ENCODE measurements around the gene LAMTOR3. TPM values are rescaled to one million over a fixed set of nuclear protein-coding genes. Genes with fewer than 3 reads are reported as not detected.

Gene LAMTOR3
- total RNA-seq, result 32.8 and 37.6 TPM in 2 replicates

- peak; percentile 58 for DNase-seq (ENCODE audit: low read depth, low spot score)
Measured at GRCh38 chr4:99894161-99894997, at the start of gene LAMTOR3. Gene LAMTOR3, minus strand, starts transcription at chr4:99894427. Its CDS starts 464 bp downstream, at chr4:99893963.

DNA sequence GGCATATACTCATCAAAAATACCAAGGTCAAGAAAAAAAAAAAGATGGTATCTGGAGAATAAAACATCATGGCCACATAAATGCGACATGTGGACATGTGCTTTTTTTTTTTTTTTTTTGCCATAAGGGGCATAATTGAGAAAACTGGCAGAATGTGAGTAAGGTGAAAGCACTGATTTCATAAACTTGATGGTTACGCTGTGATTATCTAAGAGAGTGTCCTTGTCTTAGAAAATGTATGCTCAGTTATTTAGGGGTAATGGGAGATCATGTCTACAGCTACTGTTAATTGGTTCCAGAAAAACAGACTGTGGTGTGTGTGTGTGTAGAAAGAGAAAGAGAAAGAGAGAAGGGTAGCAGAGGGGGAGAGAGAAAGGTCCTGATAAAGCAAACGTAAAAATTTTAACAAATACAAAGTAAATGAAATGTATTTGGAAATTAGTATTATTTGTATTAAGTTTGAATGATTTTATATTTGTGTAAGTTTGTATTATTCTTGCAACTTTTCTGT lies 44.1 kb upstream of the LAMTOR3 start:
- DNase-seq (ENCODE audit: low read depth, low spot score), result no peak

GRCh38 chr4:99934891-99935290 lies 40.7 kb upstream of the LAMTOR3 start:
- DNase-seq (ENCODE audit: low read depth, low spot score), result no peak

DNA sequence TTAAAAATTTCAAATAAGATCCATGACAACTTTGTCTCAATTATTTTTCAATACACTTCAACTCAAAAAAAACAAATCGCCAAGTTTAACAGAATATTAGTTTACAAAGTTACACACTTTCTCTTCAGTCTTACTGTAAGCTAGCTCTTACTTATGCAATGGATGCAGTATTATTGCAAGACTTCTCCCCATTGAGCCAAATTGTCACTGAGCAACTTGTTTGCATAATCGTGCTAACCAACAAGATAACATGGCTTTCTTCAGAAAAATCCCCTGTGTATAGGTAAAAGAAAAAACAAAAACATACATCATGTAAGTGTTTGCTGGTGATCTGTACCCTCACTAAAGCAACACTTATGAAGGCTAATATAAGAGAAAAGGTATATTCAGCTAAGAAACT lies 33.3 kb upstream of the LAMTOR3 start:
- DNase-seq (ENCODE audit: low read depth, low spot score), result no peak

- DNase-seq (ENCODE audit: low read depth, low spot score), result no peak
Measured at GRCh38 chr4:99921174-99921573, 26.9 kb upstream of the LAMTOR3 start.

GRCh38 chr4:99918656-99919055 lies 24.4 kb upstream of the LAMTOR3 start:
- no peak for DNase-seq (ENCODE audit: low read depth, low spot score)

DNA sequence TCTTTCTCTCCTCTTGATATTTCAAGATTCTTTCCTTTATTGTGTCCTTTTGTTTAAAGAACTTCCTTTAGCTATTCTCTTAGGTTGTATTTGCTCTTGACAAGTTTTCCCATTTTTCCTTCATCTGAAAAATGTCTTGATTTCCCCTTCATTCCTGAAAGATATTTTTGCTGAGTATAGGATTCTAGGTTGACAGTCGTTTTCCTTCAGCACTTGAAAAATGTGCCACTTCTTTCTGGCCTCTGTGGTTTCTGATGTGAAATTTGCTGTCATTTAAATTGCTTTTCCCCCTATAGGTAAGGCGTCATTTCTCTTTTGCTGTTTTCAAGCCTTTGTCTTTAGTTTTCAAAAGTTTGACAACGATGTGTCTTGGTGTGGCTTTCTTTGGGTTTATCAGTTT lies 23.3 kb upstream of the LAMTOR3 start:
- no peak for DNase-seq (ENCODE audit: low read depth, low spot score)

DNA sequence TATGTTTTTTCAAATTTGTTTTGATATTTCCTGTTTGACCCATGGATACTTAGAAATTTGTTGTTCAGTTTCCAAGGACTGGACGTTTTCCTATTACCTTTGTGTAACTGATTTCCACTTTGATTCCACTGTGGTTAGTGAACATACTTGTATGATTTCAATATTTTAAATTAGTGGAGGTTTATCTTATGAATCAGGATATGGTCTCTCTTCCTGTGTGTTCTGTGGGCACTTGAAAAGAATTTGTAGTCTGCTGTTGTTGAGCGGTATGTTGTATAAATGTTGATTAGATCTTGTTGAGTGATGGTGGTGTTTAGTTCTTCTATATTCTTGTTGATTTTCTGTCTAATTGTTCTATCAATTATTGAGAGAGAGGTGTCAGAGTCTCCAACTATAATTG lies 21.2 kb upstream of the LAMTOR3 start:
- no peak for DNase-seq (ENCODE audit: low read depth, low spot score)

GRCh38 chr4:99894998-99895397 lies 771 bp upstream of the LAMTOR3 start:
- DNase-seq (ENCODE audit: low read depth, low spot score), result no peak

DNA sequence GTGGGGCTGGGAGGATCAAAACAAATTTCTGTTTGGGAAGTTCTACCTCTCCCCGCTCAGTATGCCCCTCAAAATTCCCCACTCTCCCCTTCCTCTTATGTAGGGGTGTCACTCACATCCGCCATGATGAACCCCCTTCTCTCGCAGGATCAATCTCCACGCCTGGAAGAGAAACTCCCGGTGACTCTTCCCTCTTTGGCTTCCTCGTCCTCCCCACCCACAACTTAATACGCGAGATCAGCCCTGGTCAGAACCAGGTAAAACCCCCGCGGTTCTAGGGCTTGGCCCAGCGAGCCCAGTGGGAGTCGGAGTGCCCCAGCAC lies 427 bp downstream of the LAMTOR3 start:
- no peak for DNase-seq (ENCODE audit: low read depth, low spot score)

DNA sequence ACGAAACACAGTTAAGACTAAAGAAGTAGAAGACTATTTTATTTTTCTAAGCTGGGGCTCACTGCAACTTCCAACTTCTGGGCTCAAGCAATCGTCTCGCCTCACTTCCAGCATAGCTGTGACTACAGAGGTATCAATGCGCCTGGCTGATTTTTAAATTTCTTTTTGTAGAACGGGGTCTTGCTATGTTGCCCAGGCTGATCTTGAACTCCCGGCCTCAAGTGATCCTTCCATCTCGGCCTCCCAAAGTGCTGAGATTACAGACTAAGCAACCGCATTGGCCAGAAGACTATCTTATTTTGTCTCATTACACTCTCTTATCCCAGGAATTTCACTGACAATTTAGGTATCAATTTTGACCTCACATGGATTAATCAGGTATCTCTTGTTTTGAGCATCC lies 1.2 kb downstream of the LAMTOR3 start:
- DNase-seq (ENCODE audit: low read depth, low spot score), result no peak

DNA sequence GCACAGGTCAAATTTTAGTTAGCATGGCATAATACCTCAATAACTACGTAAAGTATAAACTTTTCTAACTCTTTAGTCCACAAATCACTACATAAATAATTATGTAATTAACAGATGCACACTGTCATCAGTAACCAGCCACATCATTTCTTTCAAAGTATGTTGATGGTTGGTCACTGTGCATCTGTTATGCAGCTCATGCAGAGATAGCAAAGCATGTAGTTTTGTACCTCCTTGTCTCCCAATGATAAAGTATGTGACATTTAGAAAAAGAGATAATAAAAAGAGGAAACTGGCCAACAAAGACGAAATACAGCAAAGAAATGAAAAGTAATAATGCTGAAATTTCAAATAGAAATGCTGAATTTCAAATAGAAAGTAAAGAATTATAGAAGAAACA lies 2.9 kb downstream of the LAMTOR3 start:
- DNase-seq (ENCODE audit: low read depth, low spot score), result no peak

- no peak for DNase-seq (ENCODE audit: low read depth, low spot score)
Measured at GRCh38 chr4:99887837-99888236, 6.4 kb downstream of the LAMTOR3 start.

DNA sequence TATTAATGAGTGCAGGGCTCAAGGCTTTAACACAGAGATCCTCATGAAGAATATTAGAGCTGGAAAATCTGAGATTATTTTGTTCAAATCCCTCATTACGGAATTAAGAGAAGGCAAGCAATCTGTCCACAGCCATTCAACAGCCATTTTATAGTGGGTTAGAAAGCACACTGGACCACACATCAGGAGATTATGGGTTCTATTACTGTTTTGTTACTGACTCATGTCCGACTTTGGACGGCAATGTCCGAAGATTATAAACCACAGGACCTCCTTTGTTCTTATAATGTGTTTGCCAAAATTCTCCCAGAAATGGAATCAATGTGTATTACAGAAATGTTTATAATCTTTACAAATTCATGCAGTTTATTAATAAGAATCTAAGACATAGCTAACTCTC lies 8.1 kb downstream of the LAMTOR3 start:
- DNase-seq (ENCODE audit: low read depth, low spot score), result no peak

DNA sequence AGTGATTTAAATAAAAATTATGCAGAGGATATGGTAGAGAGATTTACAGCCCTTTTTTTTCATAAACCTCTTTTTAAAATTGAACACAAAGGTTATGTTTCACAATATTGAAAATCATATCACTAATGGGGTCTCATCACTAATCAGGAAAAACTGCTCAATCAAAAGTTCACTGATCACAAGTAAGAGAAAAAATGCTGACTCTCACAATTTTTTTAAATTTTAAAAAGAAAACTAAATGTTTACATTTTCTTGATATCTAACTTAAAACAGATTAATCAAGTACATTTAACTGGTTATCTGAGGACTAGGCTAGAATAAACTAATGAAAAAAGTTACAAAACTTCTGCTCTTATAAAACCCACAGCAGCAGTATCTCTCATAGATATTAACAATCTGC lies 8.5 kb downstream of the LAMTOR3 start:
- no peak for DNase-seq (ENCODE audit: low read depth, low spot score)

DNA sequence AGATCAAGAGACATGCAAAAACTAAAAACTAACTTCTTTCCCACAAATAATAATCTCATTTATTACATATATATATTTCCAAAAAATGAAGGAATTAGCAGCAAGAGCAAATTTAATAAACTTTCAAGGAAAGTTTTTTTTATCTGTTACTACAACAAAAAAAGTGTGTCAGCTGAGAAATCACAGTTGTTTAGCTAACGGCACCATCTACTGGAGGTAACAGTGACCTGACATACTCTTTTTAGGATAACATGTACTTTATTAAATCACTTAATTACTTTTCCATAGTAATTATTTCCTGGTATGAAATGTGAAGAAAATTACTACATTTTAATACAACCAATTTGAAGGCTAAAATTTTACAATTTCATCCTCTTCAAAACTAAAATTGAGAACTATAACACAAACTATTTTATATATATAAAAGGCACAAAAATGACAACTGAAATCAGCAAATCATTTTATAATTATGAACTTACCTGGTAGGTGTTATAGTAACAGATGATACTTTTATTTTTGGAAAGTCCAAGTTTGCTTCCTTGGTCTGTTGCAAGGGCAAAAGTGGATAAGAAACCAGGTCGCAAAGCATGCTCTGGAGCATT lies 9.1 kb downstream of the LAMTOR3 start:
- no peak for DNase-seq (ENCODE audit: low read depth, low spot score)

DNA sequence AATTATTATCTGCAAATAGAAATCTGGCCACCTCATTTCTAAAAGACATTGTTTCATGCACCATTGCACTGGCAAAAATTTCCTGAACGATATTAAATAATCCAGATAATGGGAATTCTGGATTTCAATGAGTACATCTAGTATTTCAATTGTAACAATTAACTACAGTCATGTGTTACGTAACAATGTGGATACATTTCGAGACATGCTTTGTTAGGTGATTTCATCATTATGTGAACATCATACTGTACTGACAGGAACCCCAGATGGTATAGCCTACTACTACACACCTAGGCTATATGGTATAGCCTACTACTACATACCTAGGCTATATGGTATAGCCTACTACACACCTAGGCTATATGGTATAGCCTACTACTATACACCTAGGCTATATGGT lies 14.8 kb downstream of the LAMTOR3 start:
- DNase-seq (ENCODE audit: low read depth, low spot score), result no peak

DNA sequence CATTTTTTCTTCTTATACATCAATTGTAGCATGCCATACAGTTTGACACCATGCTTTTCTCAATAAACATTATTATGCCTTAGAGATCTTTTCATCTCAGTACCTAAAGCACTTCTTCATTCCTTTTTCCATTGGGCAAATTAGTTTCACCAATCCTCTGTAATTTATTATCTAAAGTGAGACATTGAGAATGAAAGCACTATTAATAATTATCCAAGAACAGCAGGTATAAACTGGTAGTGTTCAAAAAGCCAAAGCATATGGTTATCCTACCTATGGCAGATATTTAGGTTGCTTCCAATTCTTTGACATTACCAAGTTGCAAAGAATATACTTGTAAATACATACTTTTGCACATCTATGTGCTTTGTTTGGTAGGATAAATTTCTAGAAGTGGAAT lies 15.6 kb downstream of the LAMTOR3 start:
- no peak for DNase-seq (ENCODE audit: low read depth, low spot score)

DNA sequence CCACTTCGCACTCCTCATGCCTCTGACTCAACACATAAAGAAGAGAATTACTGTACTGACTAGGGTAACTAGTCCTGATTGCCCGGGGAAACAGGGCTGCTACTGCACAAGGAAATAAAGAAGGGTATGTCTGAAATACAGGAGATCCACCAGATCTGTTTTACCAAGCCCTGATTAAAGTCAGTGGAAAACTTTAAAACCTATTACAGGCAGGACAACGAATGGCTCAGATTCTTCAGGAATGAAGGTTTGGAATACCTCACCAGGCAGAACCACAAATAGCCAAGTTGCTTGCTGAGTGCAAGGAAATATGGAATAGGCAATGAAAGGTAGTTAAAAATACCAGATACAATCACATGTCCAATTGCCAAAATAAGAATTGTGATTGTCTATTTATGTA lies 17.3 kb downstream of the LAMTOR3 start:
- DNase-seq (ENCODE audit: low read depth, low spot score), result no peak

- DNase-seq (ENCODE audit: low read depth, low spot score), result no peak
Measured at GRCh38 chr4:99875071-99875470, 19.2 kb downstream of the LAMTOR3 start.

DNA sequence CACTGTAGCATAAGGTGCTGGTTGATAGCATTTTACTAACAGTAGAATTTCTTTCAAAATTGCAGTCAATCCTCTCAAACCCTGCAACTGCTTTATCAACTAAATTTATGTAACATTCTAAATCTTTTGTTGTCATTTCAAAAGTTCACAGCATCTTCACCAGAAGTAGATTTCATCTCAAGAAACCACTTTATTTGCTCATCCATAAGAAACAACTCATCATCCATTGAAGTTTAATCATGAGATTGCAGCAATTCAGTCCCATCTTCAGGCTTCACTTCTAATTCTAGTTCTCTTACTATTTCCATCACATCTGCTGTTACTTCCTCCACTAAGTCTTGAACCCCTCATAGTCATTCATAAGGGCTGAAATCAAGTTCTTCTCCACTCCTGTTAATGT lies 21.7 kb downstream of the LAMTOR3 start:
- no peak for DNase-seq (ENCODE audit: low read depth, low spot score)

GRCh38 chr4:99868126-99868596 lies 26.1 kb downstream of the LAMTOR3 start:
- no peak for DNase-seq (ENCODE audit: low read depth, low spot score)

- no peak for DNase-seq (ENCODE audit: low read depth, low spot score)
Measured at GRCh38 chr4:99863804-99864203, 30.4 kb downstream of the LAMTOR3 start.
